ENCODE measurements around the gene FRMD4A. TPM values are rescaled to one million over a fixed set of nuclear protein-coding genes. Genes with fewer than 3 reads are reported as not detected.

The FRMD4A gene
- total and polyA plus RNA-seq, 10 of the 15 experiments (the other 5 are each of a cell fraction or from before 2014, with no cell fraction given), result 17.8 to 75.2 (median 39.1) TPM

GRCh38 chr10:13959443-13960359, 371.0 kb downstream of the FRMD4A start:
- BruUV-seq (replicated peaks), result no TSS peak
- ChIA-PET RAD21 (ENCODE audit: unreplicated experiment) (interaction anchor here (1.2 to 2.1 kb wide), 3 partner anchors 10 to 134 kb away, joined by 4 read pairs; no protein-coding TSS in a partner anchor), SMC1A (ENCODE audit: uncharacterized antibody, unreplicated experiment) (interaction anchor here (0.6 to 1.8 kb wide), 8 partner anchors 10 to 176 kb away, joined by 3 to 8 read pairs (median 4); no protein-coding TSS in a partner anchor), POLR2A (interaction anchor here (0.6 kb wide), 2 partner anchors 50 kb away, joined by 3 to 4 read pairs; no protein-coding TSS in a partner anchor), CTCF (interaction anchor here (0.7 to 0.8 kb wide), 2 partner anchors 34 to 109 kb away, joined by 3 read pairs; no protein-coding TSS in a partner anchor)
- ATAC-seq (0 out of 3 replicates have a peak, but pooled peaks have one; percentile 28), DNase-seq (ENCODE audit: low read depth, low spot score) (no peak), FAIRE-seq (no peak)
- TF ChIP-seq ZNF384 (IDR thresholded peaks at IDR 0.05; ENCODE audit: borderline replicate concordance, low read depth, low read length) (peak; percentile 30; the same call in 1 of the 2 replicates), IKZF1 (conservative IDR thresholded peaks at IDR 0.05) (no peak)
- no peak overlapping the region for H3K4me2 ChIP-seq (ENCODE audit: control insufficient read depth, insufficient read depth)
- in situ Hi-C loops (cut with MboI) (no loop called here), intact Hi-C loops (cut with micrococcal nuclease; ENCODE audit: unreplicated experiment) (no loop called here)
- no peaks in the 10 kb centered on the region for H4K20me1 ChIP-seq (ENCODE audit: control insufficient read depth, insufficient read depth)
- no peaks in the 10 kb centered on the region for H3K79me2 ChIP-seq (ENCODE audit: control insufficient read depth, insufficient read depth, low read length)
- H3K9ac ChIP-seq (ENCODE audit: control insufficient read depth, insufficient read depth, low read length), result no peak overlapping the region
- H3K36me3 ChIP-seq (ENCODE audit: control insufficient read depth in 2 of 2, insufficient read depth in 2 of 2, low read length in 1 of 2), result no peaks in the 10 kb centered on the region; a peak in 1 of 4 replicates
- WGBS (ENCODE audit: insufficient coverage, insufficient replicate concordance, low lambda C conversion rate, missing lambda C conversion rate), result 22% methylated on average over 18 of the region's 18 CpGs
- no peak overlapping the region for H3K4me3 ChIP-seq
- peaks cover 6% of the 10 kb centered on the region; the same call in 2 of the 3 replicates for H3K9me3 ChIP-seq (replicated peaks; ENCODE audit: control insufficient read depth, insufficient read depth, low read length)
- H3K27me3 ChIP-seq (replicated peaks in 1 of 2; ENCODE audit: control insufficient read depth in 2 of 2, insufficient read depth in 2 of 2, low read length in 1 of 2), result no peaks in the 10 kb centered on the region
- H3K4me1 ChIP-seq (ENCODE audit: control insufficient read depth, insufficient read depth, low read length), result no peaks in the 10 kb centered on the region
- no peak overlapping the region for H2AFZ ChIP-seq (ENCODE audit: control insufficient read depth, low read depth, low read length)
- H3K27ac ChIP-seq (ENCODE audit: control insufficient read depth, insufficient read depth), result no peak overlapping the region

DNA sequence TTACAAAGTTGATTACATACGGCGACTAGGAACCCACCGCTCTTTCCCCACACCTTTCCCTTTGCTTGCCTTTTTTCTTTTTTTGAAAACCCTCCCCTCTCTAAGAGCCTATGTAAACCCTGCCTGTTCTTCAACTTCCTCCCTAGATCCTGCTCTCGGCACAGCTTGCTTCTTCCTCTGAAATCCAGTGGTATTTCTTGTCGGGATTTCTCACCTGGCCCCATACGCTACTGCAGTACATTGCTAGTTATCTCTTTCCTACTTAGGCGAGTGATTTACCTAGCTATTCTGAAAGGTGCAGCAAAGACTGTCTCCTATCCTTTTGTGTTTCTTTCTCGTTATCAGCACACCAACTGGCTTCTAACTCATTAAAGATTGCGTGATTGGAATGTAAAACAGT, 372.9 kb downstream of the FRMD4A start:
- ChIA-PET RAD21 (ENCODE audit: unreplicated experiment) (no interaction called here), POLR2A (no interaction called here), CTCF (interaction anchor here (0.7 to 1.2 kb wide), 2 partner anchors 9 to 43 kb away, joined by 3 read pairs; no protein-coding TSS in a partner anchor), SMC1A (ENCODE audit: uncharacterized antibody, unreplicated experiment) (interaction anchor here (0.6 kb wide), 1 partner anchor 152 kb away, joined by 3 read pairs; no protein-coding TSS in a partner anchor)
- no peak for ATAC-seq
- Histone ChIP-seq H3K4me3 (no peak overlapping the region), H3K9me3 (replicated peaks; ENCODE audit: control insufficient read depth, insufficient read depth, low read length) (peaks cover 12% of the 10 kb centered on the region; the same call in 2 of the 3 replicates), H3K4me1 (ENCODE audit: control insufficient read depth, insufficient read depth, low read length) (no peaks in the 10 kb centered on the region), H3K27me3 (replicated peaks in 1 of 2; ENCODE audit: control insufficient read depth in 2 of 2, insufficient read depth in 2 of 2, low read length in 1 of 2) (no peaks in the 10 kb centered on the region), H3K4me2 (ENCODE audit: control insufficient read depth, insufficient read depth) (no peak overlapping the region), H3K9ac (ENCODE audit: control insufficient read depth, insufficient read depth, low read length) (no peak overlapping the region), H4K20me1 (ENCODE audit: control insufficient read depth, insufficient read depth) (no peaks in the 10 kb centered on the region), H3K27ac (ENCODE audit: control insufficient read depth, insufficient read depth) (no peak overlapping the region), H3K36me3 (ENCODE audit: control insufficient read depth in 2 of 2, insufficient read depth in 2 of 2, low read length in 1 of 2) (no peaks in the 10 kb centered on the region; a peak in 1 of 4 replicates), H2AFZ (ENCODE audit: control insufficient read depth, low read depth, low read length) (no peak overlapping the region), H3K79me2 (ENCODE audit: control insufficient read depth, insufficient read depth, low read length) (no peaks in the 10 kb centered on the region)
- no peak for FAIRE-seq
- WGBS (ENCODE audit: insufficient coverage, insufficient replicate concordance, low lambda C conversion rate, missing lambda C conversion rate), result 67% methylated on average over 9 of the region's 9 CpGs
- no TSS peak for BruUV-seq (replicated peaks)
- no peak for DNase-seq (ENCODE audit: low read depth, low spot score)
- in situ Hi-C loops (cut with MboI) (no loop called here), intact Hi-C loops (cut with micrococcal nuclease; ENCODE audit: unreplicated experiment) (no loop called here)
- no peak for TF ChIP-seq CHD1 (IDR thresholded peaks at IDR 0.05; ENCODE audit: low read depth, low read length)
- no peak for TF ChIP-seq PKNOX1 (IDR thresholded peaks at IDR 0.05)
- no peak for TF ChIP-seq ZNF207 (IDR thresholded peaks at IDR 0.05; ENCODE audit: borderline replicate concordance)
- TF ChIP-seq STAT1 (conservative IDR thresholded peaks at IDR 0.05), result no peak
- no peak for TF ChIP-seq ZZZ3 (IDR thresholded peaks at IDR 0.05; ENCODE audit: control insufficient read depth, insufficient read length, low read depth)
- no peak for TF ChIP-seq SREBF1 (IDR thresholded peaks at IDR 0.05; ENCODE audit: low read length)
- no peak for TF ChIP-seq NFXL1 (IDR thresholded peaks at IDR 0.05; ENCODE audit: borderline replicate concordance)
- no peak for TF ChIP-seq ZNF384 (IDR thresholded peaks at IDR 0.05; ENCODE audit: borderline replicate concordance, low read depth, low read length)
- TF ChIP-seq, protein P1, sequence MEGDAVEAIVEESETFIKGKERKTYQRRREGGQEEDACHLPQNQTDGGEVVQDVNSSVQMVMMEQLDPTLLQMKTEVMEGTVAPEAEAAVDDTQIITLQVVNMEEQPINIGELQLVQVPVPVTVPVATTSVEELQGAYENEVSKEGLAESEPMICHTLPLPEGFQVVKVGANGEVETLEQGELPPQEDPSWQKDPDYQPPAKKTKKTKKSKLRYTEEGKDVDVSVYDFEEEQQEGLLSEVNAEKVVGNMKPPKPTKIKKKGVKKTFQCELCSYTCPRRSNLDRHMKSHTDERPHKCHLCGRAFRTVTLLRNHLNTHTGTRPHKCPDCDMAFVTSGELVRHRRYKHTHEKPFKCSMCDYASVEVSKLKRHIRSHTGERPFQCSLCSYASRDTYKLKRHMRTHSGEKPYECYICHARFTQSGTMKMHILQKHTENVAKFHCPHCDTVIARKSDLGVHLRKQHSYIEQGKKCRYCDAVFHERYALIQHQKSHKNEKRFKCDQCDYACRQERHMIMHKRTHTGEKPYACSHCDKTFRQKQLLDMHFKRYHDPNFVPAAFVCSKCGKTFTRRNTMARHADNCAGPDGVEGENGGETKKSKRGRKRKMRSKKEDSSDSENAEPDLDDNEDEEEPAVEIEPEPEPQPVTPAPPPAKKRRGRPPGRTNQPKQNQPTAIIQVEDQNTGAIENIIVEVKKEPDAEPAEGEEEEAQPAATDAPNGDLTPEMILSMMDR (IDR thresholded peaks at IDR 0.05 in 2 of 3, conservative IDR thresholded peaks at IDR 0.05 in 1 of 3; ENCODE audit: control insufficient read depth in 2 of 3, extremely low read depth in 1 of 3, insufficient read depth in 1 of 3, low read depth in 3 of 3, low read length in 3 of 3), result no peak
- no peak for TF ChIP-seq FOS (IDR thresholded peaks at IDR 0.05; ENCODE audit: borderline replicate concordance, extremely low read depth, insufficient read length)
- TF ChIP-seq MEF2B (IDR thresholded peaks at IDR 0.05; ENCODE audit: partially characterized antibody, poor library complexity, severe bottlenecking), result no peak

Measured in GM12878 (cell line).